Body of pancreas (tissue), 4 donors: ENCODE data around the gene MIOX. TPM values are rescaled to one million over a fixed set of nuclear protein-coding genes. Genes with fewer than 3 reads are reported as not detected.

Source experiments
- ATAC-seq: fragments of 150-250 bp; one replicate; pipeline ENCODE4 v1.9.1; 2016
- DNase-seq, 4 donors: peaks; one replicate each; pipeline ENCODE4 v3.0.0-alpha.2; 2019
- H3K27ac ChIP-seq, 4 donors: fragments of 200-600 bp; sonication (generic); 1 replicate in 3 of 4; 2 replicates in 1 of 4; pipeline versions ENCODE4 v1.5.1 to v1.6.1; 2016 to 2019; ENCODE audit warnings: mild to moderate bottlenecking in 1 of 4, mixed read lengths in 1 of 4, moderate library complexity in 1 of 4
- H3K27me3 ChIP-seq, 2 donors: fragments of 200-600 bp; sonication (generic); one replicate each; pipeline ENCODE4 v1.6.0; 2016; ENCODE audit warnings: mild to moderate bottlenecking in 1 of 2
- H3K36me3 ChIP-seq, 2 donors: fragments of 200-600 bp; sonication (generic); replicated peaks in 1 of 2; 2 replicates each; pipeline ENCODE4 v1.5.1; 2016; ENCODE audit warnings: low read depth in 2 of 2; ENCODE audit not compliant: insufficient read depth in 1 of 2
- H3K4me1 ChIP-seq: fragments of 200-600 bp; sonication (generic); one replicate; pipeline ENCODE4 v1.6.0; 2016
- H3K4me3 ChIP-seq, 2 donors: fragments of 200-600 bp; sonication (generic); 1 replicate in 1 of 2; 2 replicates in 1 of 2; pipeline ENCODE4 v1.5.1; 2016 to 2019
- H3K9me3 ChIP-seq, 3 donors: fragments of 200-600 bp; sonication (generic); 1 replicate in 2 of 3; 2 replicates in 1 of 3; pipeline ENCODE4 v1.5.1; 2016
- POLR2A ChIP-seq, 3 donors: fragments of 450-650 bp; IDR thresholded peaks; one replicate each; pipeline ENCODE4 v1.6.1; 2016; ENCODE audit warnings: antibody characterized with exemption in 3 of 3, mild to moderate bottlenecking in 2 of 3
- WGBS, 2 donors: methylation state at CpG; one replicate each; pipeline ENCODE4 v1.1.5; 2017; 5-methylcytosine and 5-hydroxymethylcytosine counted together
- intact Hi-C: fragments of 100-400 bp; cut with DNase I; formaldehyde crosslinking; loops from one replicate; pipeline ENCODE4 v1.15.1; 2023
- total RNA-seq, 2 donors: library from RNA; depleted of rRNA; stranded (reverse); fragments of >200 nt; gene quantifications; one replicate each; pipeline ENCODE4 v1.1.0, GENCODE V29; 2016
- TF ChIP-seq, protein P1 (sequence below), 7 experiments: fragments of 450-650 bp in 4 of 7; fragments of 200-600 bp in 3 of 7; sonication (generic) in 3 of 7; IDR thresholded peaks; one replicate each; pipeline ENCODE4 v1.5.1; 2016 to 2019; ENCODE audit warnings: antibody characterized with exemption in 7 of 7

The MIOX gene
- total RNA-seq, 2 donors from 2014 or later = not detected

DNA sequence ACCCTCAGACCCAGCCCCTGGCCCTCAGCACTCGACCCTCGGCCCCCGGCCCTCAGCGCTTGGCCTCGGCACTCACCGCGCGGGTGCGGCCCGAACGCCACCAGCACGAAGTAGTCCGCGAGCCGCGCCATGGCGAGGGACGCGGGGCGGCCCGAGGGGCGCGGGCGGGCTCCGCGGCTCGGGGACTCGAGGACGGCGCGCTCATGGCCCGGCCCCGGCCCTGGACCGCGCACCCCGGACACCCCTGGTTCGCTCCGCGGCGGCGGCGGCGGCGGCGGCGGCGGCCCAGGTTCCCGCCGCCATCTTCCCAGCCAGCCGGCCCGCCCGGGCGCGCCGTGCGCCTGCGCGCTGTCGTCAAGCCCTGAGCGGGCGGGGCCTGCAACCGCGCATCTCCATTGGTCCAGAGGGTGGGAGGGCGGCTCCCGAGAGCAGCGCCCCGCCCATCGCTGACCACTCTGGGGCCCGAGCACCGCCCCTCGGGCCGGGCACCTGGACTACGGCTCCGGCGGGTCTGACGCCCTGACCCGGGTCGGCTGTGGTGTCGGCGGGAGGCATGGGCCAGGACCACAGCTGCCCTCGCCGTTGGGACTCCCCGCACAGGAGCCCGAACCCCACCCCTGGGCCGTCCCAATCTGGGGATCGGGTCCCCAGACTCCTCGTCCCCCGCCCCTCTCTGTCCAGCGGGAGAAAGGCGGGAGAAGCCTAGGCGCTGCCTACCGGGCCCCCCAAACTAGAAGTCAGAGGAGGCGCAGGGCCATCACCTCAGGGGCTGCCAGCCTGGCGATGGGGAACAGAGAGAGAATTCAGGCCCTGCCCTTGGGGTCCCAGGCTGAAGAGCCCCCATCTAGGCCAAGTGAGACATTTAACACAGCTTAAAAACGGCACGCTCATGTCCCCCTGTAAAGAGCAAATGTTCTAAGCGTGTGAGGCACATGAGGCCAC, 11.7 kb upstream of the MIOX start, which contains the start of gene SBF1:
Gene SBF1 (minus strand): TSS at position 326 of the 942 bp plus-strand sequence. CDS start 195 bp downstream, at position 131.
- Histone ChIP-seq H3K27me3 (no peaks in the 10 kb centered on the region), H3K4me3 (peak within 1 kb of the TSS; percentile 47 to 77), H3K4me1 (peaks cover 45% of the 10 kb centered on the region), H3K27ac (peak within 1 kb of the TSS; percentile 77 to 87 (median 84)), H3K36me3 (no peaks in the 10 kb centered on the region), H3K9me3 (no peaks in the 10 kb centered on the region)
- WGBS, 2 donors = 3 to 10% methylated on average over 6 to 74 of the region's 97 CpGs
- ATAC-seq (peak; percentile 97), DNase-seq (peak; percentile 93 to 96 (median 94))
- intact Hi-C loops = no loop called here
- TF ChIP-seq POLR2A (IDR thresholded peaks at IDR 0.05) = peak; percentile 48 to 61 (median 61)
- TF ChIP-seq, protein P1, sequence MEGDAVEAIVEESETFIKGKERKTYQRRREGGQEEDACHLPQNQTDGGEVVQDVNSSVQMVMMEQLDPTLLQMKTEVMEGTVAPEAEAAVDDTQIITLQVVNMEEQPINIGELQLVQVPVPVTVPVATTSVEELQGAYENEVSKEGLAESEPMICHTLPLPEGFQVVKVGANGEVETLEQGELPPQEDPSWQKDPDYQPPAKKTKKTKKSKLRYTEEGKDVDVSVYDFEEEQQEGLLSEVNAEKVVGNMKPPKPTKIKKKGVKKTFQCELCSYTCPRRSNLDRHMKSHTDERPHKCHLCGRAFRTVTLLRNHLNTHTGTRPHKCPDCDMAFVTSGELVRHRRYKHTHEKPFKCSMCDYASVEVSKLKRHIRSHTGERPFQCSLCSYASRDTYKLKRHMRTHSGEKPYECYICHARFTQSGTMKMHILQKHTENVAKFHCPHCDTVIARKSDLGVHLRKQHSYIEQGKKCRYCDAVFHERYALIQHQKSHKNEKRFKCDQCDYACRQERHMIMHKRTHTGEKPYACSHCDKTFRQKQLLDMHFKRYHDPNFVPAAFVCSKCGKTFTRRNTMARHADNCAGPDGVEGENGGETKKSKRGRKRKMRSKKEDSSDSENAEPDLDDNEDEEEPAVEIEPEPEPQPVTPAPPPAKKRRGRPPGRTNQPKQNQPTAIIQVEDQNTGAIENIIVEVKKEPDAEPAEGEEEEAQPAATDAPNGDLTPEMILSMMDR (IDR thresholded peaks at IDR 0.05) = no peak

DNA sequence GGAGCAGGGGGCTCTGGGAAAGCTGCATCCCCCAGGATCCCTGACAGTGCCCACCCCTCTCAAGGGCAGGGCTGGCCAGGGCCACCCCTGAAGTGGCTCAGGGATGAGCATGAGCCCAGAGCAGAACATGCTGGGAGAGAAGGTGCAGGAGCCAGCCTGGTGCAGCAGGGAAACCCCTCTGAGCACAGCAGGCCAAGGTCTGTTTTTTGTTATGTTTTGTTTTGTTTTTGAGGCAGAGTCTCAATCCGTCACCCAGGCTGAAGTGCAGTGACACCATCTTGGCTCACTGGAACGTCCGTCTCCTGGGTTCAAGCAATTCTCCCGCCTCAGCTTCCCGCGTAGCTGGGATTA, 11.0 kb upstream of the MIOX start:
- peaks cover 39% of the 10 kb centered on the region for H3K4me1 ChIP-seq
- no peaks in the 10 kb centered on the region for H3K27me3 ChIP-seq
- ATAC-seq (no peak), DNase-seq (no peak)
- H3K36me3 ChIP-seq = no peaks in the 10 kb centered on the region
- intact Hi-C loops = no loop called here
- H3K4me3 ChIP-seq = no peak overlapping the region
- 90 to 92% methylated on average over 6 of the region's 6 CpGs for WGBS, 2 donors
- H3K9me3 ChIP-seq = no peaks in the 10 kb centered on the region
- peak overlapping the region in 3 of 4 donors; percentile 52 to 87 (median 84) for H3K27ac ChIP-seq
- TF ChIP-seq POLR2A (IDR thresholded peaks at IDR 0.05) = no peak
- TF ChIP-seq, protein P1 (IDR thresholded peaks at IDR 0.05) = no peak

DNA sequence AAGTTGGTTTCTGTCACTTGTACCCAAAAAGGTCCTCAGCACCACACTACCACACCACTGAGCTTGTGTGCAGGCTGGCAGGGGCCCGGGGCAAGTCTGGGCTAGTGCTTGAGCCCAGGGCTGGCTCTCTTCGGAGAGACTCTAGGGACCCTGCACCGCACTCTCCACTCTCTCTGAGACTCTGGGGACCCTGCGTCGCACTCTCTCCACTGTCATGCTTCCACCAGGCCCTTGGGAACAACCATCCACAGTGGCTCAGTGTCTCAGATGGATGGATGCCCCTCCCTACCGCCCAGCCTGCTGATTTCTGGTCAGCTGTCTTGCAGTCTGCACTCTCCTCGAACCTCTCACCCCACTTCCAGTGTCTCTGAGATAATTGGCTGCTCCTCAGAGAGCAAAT, 9.8 kb upstream of the MIOX start:
- WGBS, 2 donors = 67 to 80% methylated on average over 4 to 7 of the region's 7 CpGs
- Histone ChIP-seq H3K4me1 (peaks cover 35% of the 10 kb centered on the region), H3K4me3 (no peak overlapping the region), H3K27ac (no peak overlapping the region), H3K36me3 (no peaks in the 10 kb centered on the region), H3K9me3 (no peaks in the 10 kb centered on the region), H3K27me3 (no peaks in the 10 kb centered on the region)
- DNase-seq = no peak
- ATAC-seq = no peak
- no peak for TF ChIP-seq POLR2A (IDR thresholded peaks at IDR 0.05)
- TF ChIP-seq, protein P1 (IDR thresholded peaks at IDR 0.05) = no peak
- intact Hi-C loops = no loop called here

DNA sequence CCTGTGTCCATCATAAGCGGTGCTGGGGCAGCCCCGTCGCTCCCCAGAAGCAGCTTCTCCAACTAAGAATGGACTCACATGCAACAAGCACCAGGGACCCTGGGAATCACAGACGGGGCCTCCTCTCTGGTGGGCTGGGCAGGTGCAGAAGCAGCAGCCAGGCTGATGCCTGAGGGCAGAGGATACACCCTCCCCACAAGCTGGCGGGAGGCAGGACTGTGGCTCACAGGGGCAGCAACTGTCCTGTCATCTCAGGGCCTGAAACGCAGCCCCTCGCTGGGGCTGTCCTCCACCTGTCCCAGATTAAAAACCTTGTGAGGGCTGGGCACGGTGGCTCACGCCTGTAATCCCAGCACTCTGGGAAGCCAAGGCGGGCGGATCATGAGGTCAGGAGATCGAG, 8.7 kb upstream of the MIOX start:
- 92 to 99% methylated on average over 8 to 11 of the region's 12 CpGs for WGBS, 2 donors

More for the DNA sequence above, 8.7 kb upstream of the MIOX start:
- DNase-seq (no peak), ATAC-seq (no peak)
- Histone ChIP-seq H3K4me3 (no peak overlapping the region), H3K36me3 (no peaks in the 10 kb centered on the region), H3K27ac (no peak overlapping the region), H3K27me3 (no peaks in the 10 kb centered on the region), H3K4me1 (peaks cover 35% of the 10 kb centered on the region), H3K9me3 (no peaks in the 10 kb centered on the region)
- intact Hi-C loops = no loop called here
- TF ChIP-seq POLR2A (IDR thresholded peaks at IDR 0.05) = no peak
- TF ChIP-seq, protein P1 (IDR thresholded peaks at IDR 0.05) = no peak
